ENCODE results near the gene ITGA8. TPM values are rescaled to one million over a fixed set of nuclear protein-coding genes. Genes with fewer than 3 reads are reported as not detected.

The ITGA8 gene
- polyA plus RNA-seq, 3 donors = not detected

- no peak for DNase-seq
- Histone ChIP-seq H3K9me3 (replicated peaks in 1 of 2; ENCODE audit: control insufficient read depth in 1 of 2, insufficient read depth in 1 of 2, low read length in 2 of 2) (no peaks in the 10 kb centered on the region), H2AFZ (ENCODE audit: insufficient read depth, low read depth, low read length, poor library complexity, severe bottlenecking) (no peak overlapping the region), H3K27me3 (ENCODE audit: control insufficient read depth in 2 of 2, insufficient read depth in 2 of 2, low read length in 2 of 2) (no peaks in the 10 kb centered on the region), H3K27ac (ENCODE audit: low read depth in 1 of 2, low read length in 2 of 2) (no peak overlapping the region), H3K4me1 (ENCODE audit: control insufficient read depth in 1 of 2, insufficient read depth in 2 of 2, low read length in 2 of 2) (no peaks in the 10 kb centered on the region), H4K20me1 (ENCODE audit: insufficient read depth, low read length) (no peaks in the 10 kb centered on the region), H3K36me3 (replicated peaks in 1 of 2; ENCODE audit: control insufficient read depth in 1 of 2, insufficient read depth in 2 of 2, low read length in 2 of 2) (no peaks in the 10 kb centered on the region), H3K4me2 (replicated peaks; ENCODE audit: extremely low read depth, low read length, poor library complexity, severe bottlenecking) (no peak overlapping the region), H3K4me3 (replicated peaks in 1 of 3; ENCODE audit: low read depth in 2 of 3, low read length in 3 of 3) (no peak overlapping the region), H3K9ac (ENCODE audit: insufficient read depth, low read length, poor library complexity, severe bottlenecking) (no peak overlapping the region), H3K79me2 (ENCODE audit: insufficient read depth, low read length) (no peaks in the 10 kb centered on the region)
- no peak overlapping the region for H3K4me3 Mint-ChIP-seq
- H3K9me3 Mint-ChIP-seq = peaks cover 0 to 4% (median 0%) of the 10 kb centered on the region in 7 donors
- TF ChIP-seq, protein P1, sequence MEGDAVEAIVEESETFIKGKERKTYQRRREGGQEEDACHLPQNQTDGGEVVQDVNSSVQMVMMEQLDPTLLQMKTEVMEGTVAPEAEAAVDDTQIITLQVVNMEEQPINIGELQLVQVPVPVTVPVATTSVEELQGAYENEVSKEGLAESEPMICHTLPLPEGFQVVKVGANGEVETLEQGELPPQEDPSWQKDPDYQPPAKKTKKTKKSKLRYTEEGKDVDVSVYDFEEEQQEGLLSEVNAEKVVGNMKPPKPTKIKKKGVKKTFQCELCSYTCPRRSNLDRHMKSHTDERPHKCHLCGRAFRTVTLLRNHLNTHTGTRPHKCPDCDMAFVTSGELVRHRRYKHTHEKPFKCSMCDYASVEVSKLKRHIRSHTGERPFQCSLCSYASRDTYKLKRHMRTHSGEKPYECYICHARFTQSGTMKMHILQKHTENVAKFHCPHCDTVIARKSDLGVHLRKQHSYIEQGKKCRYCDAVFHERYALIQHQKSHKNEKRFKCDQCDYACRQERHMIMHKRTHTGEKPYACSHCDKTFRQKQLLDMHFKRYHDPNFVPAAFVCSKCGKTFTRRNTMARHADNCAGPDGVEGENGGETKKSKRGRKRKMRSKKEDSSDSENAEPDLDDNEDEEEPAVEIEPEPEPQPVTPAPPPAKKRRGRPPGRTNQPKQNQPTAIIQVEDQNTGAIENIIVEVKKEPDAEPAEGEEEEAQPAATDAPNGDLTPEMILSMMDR (IDR thresholded peaks at IDR 0.05) = no peak
- H3K27ac Mint-ChIP-seq = no peak overlapping the region
- H3K4me1 Mint-ChIP-seq = no peaks in the 10 kb centered on the region
- WGBS (ENCODE audit: insufficient coverage) = no CpG with 5 or more reads among the region's 1 CpG
- intact Hi-C loops (cut with micrococcal nuclease) = no loop called here
- H3K27me3 Mint-ChIP-seq (ENCODE audit: low read depth in 3 of 3) = peaks cover 0 to 2% (median 2%) of the 10 kb centered on the region in 3 donors
- H3K36me3 Mint-ChIP-seq = no peaks in the 10 kb centered on the region
Observed at GRCh38 chr10:15567952-15568351, 151.8 kb downstream of the ITGA8 start.

DNA sequence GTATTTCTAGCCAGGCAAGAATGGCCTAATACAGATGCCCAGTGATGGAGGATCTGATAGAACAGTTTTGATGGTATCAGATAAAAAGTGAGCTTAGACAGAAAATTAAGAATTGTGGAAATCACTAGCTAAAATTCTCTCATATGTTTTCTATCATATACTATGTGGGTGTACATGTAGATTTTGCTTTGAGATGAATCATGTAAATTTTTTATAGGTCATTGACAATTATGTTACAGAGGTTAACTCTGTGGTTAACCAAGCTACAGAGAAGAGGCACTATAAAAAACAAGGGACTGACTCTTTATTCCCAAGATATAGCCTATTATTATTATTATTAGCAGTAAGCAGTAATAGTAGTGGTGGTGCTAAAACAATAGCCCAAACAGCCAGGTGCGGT is 156.5 kb downstream of the ITGA8 start:
- WGBS (ENCODE audit: insufficient coverage) = 83% methylated on average over 1 of the region's 1 CpG
- Histone ChIP-seq H3K4me1 (ENCODE audit: control insufficient read depth in 1 of 2, insufficient read depth in 2 of 2, low read length in 2 of 2) (no peaks in the 10 kb centered on the region), H3K79me2 (ENCODE audit: insufficient read depth, low read length) (no peaks in the 10 kb centered on the region), H3K9me3 (replicated peaks in 1 of 2; ENCODE audit: control insufficient read depth in 1 of 2, insufficient read depth in 1 of 2, low read length in 2 of 2) (no peaks in the 10 kb centered on the region), H2AFZ (ENCODE audit: insufficient read depth, low read depth, low read length, poor library complexity, severe bottlenecking) (no peak overlapping the region), H3K27ac (ENCODE audit: low read depth in 1 of 2, low read length in 2 of 2) (no peak overlapping the region), H3K36me3 (replicated peaks in 1 of 2; ENCODE audit: control insufficient read depth in 1 of 2, insufficient read depth in 2 of 2, low read length in 2 of 2) (no peaks in the 10 kb centered on the region), H3K4me3 (replicated peaks in 1 of 3; ENCODE audit: low read depth in 2 of 3, low read length in 3 of 3) (no peak overlapping the region), H3K9ac (ENCODE audit: insufficient read depth, low read length, poor library complexity, severe bottlenecking) (no peak overlapping the region), H3K27me3 (ENCODE audit: control insufficient read depth in 2 of 2, insufficient read depth in 2 of 2, low read length in 2 of 2) (no peaks in the 10 kb centered on the region), H4K20me1 (ENCODE audit: insufficient read depth, low read length) (no peaks in the 10 kb centered on the region), H3K4me2 (replicated peaks; ENCODE audit: extremely low read depth, low read length, poor library complexity, severe bottlenecking) (no peak overlapping the region)
- H3K9me3 Mint-ChIP-seq = peaks cover 0 to 5% (median 0%) of the 10 kb centered on the region in 7 donors
- no peaks in the 10 kb centered on the region for H3K36me3 Mint-ChIP-seq
- intact Hi-C loops (cut with micrococcal nuclease) = no loop called here
- H3K27me3 Mint-ChIP-seq (ENCODE audit: low read depth in 3 of 3) = peaks cover 0 to 3% (median 0%) of the 10 kb centered on the region in 3 donors
- H3K27ac Mint-ChIP-seq = no peak overlapping the region
- no peak overlapping the region for H3K4me3 Mint-ChIP-seq
- TF ChIP-seq, protein P1 (IDR thresholded peaks at IDR 0.05) = no peak
- no peak for DNase-seq
- H3K4me1 Mint-ChIP-seq = no peaks in the 10 kb centered on the region
